Measurements from ENCODE around the gene COPE.
"Not testable (repeated sequence)": the region's sequence is repeated elsewhere in the genome, so short reads cannot be mapped to it uniquely, and the experiment has no call there.

The COPE gene

DNA sequence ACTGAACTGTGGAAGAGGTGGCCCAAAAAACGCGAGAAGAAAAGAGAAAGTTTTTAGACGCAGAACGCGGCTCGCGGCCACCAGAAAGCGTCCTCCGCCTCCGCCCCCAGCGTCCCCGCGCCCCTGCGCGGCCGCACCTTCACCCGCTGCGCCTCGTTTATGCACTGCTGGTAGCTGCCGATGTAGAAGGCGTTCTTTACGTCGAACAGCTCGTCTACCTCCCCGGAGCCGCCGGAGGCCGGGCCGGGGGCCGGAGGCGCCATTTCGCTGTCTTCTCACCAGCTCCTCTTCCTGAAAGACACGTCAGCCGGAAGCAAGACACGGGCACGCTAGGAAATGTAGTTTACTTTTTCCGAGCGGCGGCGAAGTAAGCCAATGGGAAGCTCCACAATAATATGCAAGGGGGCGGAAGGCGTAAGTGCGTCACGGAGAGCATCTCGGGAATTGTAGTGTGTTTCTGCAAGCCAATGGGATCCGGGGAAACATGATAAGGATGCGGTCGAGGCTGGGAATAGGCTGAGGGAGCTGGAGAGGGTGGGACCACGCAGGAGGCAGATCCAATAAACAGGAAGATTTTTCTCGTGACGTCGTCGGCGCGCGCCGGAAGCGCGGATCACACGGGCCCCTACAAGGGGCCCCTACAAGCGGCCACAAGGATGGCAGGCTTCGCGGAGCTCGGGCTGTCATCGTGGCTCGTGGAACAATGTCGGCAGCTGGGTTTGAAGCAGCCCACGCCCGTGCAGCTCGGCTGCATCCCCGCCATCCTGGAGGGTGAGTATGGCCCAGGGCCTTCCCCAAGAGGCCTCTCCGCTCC lies at the start of gene COPE, which contains the start of gene DDX49:
Gene COPE, minus strand, starts transcription at position 302 of the 814 bp plus-strand sequence. Its CDS starts 39 bp downstream, at position 263.
Gene DDX49, plus strand, starts transcription at position 630 of the 814 bp plus-strand sequence. Its CDS starts 27 bp downstream, at position 657.
- DNase-seq = peak; percentile 98

DNA sequence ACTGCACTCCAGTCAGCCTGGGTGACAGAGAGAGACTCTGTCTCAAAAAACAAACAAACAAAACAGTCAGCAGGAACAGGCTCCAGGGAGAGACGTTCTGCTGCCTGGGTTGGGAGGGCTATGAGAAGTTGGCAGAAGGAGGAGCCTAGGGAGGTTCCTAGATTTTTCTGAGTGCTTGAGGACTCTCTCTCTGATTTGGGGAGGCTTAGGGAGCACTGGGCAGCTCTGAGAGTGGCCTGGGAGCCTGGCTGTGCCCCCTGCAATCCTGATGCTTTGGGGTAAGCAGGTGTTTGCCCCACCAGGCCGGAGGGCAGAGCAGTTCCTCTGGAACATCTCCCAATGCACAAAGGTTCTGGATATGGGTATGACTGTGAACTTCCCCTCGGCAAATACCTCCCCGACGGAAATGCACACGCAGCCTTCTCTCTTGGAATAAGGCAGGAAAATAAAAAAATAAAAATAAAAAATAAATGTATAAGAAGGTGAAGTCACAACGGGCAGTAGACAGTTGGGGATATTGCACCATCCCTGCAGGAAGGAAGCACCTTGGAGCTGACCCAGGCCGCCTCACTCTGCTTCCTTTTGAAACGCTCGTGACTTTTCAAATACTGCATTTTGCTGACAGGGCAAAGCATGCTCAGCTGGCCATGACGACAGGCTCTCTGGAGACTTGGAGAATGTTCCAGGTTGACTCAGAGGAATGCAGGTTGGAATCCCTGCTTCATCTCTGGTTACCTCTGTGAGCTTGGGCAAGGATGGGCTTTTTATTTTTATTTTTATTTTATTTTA lies 48.4 kb upstream of the COPE start:
- DNase-seq = no peak

DNA sequence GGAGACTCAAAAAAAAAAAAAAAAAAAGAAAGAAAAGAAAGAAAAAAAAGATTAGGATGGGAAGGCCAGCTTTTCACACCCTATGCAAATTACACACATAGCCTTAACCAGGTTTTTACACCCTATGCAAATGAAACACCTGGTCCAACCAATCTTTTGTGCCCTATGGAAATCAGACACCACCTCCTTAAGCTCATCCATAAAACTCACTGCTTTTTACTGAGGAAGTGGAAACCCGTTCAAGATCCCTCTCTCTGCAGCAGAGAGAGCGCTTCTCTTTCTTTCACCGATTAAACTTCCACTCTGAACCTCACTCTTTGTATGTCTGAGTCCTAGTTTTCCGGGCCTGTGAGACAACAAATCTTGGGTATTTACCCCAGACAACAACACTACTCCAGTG lies 47.1 kb upstream of the COPE start:
- DNase-seq = no peak

DNA sequence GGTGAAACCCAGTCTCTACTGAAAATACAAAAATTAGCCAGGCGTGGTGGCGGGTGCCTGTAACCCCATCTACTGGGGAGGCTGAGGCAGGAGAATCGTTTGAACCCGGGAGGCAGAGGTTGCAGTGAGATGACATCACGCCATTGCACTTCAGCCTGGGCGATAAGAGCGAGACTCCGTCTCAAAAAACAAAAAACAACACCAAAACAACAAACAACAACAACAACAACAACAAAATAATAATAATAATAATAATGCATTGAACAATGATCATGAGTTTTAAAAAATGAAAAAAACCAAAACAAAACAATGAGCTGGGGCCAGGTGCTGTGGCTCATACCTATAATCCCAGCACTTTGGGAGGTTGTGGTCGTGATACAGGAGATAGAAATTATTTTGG lies 44.9 kb upstream of the COPE start:
- no peak for DNase-seq

DNA sequence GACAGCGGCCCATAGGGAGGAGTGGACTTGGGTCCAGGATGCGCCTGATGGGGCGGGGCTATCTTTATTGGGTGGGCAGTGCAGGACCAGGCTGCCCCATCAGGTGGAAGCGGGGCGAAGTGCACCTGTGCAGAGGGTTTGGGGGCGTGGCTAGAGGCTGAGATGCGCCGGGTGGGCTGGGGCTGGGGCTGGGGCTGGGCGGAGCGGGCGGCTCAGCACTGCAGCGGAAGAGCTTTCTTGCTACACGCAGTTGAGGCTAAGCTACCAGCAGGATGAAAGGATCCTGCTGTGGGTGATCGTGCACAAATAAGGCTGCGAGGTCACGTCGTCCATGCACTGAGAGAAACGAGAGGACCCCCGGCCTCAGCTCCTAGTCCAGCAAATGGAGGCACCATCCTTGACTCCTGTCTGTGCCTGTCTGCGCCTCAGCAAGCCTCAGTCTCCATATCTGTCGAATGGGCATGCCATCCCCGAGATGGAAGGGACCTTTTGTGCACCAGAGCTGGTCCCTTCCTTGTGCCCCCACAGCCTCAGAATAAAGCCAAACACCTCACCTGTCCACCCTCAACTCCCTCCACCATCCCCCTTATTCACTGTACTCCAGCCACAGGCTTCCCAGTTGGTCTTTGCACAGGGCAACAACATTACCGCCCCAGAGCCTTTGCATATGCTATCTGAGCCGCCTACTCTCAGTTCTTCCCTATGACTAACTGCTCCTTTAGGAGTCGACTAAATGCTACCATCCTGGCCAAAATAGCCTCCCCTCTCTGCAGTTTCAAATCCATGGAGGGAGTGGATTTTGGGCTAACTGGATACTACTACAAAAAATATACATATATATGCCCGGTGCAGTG lies 42.8 kb upstream of the COPE start:
- no peak for DNase-seq

DNA sequence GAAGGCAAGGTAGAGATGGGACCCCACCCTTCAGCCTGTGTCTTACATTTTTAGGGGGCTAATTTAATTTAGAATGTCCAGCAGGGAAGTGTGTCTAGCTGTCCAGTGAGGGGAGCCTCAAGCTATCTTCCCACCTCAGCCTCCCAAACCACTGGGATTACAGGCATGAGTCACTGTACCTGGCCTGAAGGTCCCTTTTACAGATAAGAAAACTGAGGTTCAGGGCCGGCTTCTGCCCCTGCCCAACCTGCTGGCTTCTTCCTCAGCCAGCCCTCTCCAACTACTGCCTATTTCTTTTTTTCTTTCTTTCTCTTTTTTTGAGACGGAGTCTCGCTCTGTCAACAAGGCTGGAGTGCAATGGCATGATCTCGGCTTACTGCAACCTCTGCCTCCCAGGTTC lies 41.2 kb upstream of the COPE start:
- no peak for DNase-seq

DNA sequence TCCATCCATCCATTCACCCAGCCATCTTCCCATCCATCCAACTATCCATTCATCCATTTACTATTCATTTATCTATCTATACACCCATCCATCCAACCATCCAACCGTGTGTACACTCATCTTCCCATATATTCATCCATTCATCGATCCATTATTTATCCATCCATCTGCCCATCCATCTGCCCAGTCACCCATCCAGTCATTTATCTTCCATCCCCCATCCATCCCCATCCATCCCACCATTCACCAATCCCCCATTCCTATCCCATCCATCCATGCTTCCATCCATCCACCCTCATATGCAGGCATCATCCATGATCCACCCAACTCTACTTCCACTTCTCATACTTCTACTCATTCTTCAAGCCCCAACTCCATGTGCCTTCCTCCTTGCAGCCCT lies 35.9 kb upstream of the COPE start:
- no peak for DNase-seq

DNA sequence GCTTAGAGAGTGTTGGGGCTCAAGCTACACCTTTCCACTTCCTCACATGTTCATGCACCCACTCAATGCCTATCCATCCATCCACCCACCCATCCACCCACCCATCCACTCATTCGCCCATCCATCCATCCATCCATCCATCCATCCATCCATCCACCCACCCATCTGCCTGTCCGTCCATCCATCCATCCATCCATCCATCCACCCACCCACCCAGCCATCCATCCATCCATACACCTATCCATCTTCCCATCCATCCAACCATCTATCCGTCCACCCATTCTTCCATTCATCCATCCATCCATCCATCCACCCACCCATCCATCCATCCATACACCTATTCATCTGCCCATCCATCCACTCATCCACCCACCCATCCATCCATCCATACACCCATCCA lies 34.9 kb upstream of the COPE start:
- no peak for DNase-seq

DNA sequence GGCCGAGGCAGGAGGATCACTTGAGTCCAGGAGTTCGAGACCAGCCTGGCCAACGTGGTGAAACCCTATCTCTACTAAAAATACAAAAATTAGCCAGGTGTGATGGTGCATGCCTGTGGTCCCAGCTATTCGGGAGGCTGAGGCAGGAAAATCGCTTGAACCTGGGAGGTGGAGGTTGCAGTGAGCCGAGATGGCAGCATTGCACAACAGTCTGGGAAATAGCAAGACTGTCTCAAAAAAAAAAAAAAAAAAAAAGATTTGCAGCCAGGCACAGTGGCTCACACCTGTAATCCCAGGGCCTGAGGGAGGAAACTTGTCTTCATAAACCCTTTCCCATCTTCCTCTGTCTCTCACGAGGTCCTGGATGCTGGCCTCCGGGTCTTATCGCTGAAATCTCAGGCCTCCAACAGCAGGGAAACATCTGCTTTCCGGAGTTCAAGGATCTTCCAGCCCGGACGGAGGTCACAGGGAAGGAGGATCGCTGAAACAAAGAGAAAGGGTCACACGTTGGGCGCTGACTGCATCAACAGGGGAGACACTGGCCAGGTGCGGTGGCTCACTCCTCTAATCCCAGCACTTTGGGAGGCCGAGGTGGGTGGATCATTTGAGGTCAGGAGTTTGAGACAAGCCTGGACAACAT lies 33.3 kb upstream of the COPE start:
- DNase-seq = not testable (repeated sequence)

DNA sequence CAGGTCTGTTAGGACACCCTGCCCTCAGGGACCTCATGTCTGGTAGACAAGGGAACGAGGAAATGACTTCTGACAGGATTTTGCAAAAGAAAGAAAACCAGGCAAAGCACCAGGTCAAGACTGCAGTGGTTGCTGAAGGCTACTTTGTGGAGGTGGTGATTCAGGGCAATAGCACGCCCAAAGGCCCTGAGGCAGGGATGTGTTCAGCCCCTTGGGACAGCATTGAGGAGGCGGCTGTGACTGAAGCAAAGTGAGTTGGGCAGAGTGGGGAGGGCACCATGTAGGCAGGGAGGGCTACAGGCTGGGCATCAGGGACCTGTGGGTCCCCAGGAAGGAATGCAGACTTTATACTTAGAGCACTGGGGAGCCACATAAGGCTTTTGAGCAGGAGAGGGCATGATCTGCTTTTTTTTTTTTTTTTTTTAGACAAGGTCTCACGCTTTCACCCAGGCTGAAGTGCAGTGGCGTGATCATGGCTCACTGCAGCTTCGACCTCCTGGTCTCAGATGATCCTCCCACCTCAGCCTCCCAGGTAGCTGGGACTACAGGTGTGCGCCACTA lies 32.6 kb upstream of the COPE start:
- DNase-seq = no peak

DNA sequence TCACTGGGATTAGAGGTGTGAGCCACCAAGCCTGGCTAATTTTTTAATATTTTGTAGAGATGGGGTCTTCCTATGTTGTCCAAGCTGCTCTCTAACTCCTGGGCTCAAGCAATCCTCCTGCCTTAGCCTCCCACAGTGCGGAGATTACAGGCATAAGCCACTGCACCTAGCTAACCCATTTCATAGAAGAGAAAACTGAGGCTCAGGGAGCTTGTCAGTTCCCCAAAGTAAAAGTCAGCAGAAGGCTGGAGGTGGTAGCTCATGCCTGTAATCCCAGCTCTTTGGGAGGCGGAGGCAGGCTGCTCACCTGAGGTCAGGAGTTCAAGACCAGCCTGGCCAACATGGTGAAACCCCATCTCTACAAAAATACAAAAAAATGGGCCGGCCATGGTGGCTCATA lies 30.7 kb upstream of the COPE start:
- DNase-seq = no peak

DNA sequence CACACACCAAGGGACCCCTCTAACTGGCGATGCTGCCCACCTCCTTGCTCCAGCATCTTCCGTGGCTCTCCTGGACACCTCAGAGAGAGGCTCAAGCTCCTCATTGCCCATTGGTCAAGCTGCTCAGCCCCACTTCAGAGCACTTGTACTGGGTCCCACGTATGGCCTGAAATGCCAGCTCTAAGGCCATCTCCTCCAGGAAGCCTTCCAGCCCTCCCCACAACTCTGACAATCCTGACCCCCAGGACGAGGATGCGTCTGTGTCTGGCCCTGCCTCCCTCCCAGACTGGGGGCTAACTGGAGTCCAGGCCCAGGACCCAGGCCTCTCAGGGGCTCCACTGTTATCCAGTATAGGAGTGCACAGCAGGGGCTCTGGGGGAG lies 29.8 kb upstream of the COPE start:
- DNase-seq = no peak

DNA sequence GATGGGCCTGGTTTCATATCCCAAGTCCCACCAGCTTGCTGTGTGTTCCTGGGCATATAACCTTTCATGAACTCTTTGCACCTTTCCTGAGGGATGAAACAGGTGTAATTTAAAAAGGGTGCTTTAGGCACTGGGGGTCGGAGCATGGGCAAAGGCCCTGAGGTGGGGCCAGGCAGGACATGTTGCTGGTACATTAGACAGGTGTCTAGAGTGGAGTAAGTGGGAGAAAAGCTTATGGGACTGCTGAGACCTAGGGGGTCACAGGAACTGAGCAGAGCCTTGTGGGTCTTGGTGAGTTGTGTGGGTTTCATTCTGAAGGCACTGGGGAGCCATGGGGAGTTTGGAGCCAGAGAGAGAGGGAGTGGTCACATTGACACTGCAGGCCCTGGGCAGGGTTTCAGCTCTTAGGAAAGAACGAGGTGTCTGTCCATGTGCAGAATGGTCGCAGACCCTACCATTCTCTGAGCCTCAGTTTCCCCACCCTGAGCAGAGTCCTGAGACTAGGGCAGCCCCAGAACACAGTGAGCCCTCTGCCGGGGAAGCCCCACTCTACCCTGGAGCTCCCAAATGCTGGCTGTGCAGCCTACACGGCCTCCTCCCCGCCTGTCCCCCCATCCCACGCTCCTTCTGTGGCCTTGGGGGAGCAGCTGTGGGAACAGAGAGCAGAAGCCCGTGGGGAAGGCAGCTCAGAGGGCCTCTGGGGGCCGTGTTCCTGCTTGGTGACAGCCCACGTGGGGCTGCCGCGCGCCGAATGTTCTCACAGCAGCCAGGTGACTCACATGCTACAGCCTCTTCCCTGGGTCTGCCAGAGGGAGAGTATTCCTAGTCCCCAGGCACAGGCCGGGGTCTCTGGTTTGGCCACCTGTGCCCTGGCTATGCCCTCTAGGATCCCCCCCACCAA lies 29.1 kb upstream of the COPE start:
- DNase-seq = no peak

DNA sequence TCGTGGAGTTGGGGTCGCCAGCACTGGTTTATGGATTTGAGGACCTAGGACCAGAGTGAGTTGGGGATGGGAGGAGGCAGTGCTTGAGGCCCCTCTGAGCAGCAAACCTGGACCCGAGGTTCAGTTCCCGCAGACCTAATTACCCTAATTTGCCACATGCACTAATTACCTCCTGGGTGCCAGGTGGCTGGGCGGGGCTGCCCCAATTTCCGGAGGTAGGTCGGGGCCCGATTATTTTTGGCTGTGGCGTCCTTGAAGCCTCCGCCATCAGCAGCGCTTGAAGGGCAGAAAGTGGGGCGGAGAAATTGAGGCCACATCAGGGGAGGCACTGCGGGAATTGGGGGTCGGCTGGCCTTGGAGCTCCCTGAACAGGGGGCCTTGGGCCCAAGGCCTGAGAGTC lies 27.7 kb upstream of the COPE start:
- no peak for DNase-seq

DNA sequence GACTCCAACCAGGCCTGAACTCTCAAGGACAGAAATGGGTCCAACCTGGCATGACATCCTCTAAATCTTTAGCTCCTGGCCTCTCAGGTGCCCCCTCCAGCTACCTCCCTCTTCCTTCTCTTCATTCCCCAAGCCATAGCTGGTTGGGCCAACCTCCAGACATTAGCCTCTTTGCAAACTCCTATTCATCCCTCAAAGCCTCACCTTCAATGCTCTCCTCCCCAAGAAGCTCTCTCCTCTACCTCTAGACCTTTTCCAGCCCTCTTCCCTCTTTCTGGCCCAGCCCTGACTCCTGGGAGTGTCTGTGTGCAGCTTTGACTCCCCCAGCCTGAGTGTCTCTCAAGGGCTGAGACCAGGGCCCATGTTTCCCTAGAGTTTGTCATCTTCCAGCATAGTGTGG lies 27.1 kb upstream of the COPE start:
- no peak for DNase-seq

DNA sequence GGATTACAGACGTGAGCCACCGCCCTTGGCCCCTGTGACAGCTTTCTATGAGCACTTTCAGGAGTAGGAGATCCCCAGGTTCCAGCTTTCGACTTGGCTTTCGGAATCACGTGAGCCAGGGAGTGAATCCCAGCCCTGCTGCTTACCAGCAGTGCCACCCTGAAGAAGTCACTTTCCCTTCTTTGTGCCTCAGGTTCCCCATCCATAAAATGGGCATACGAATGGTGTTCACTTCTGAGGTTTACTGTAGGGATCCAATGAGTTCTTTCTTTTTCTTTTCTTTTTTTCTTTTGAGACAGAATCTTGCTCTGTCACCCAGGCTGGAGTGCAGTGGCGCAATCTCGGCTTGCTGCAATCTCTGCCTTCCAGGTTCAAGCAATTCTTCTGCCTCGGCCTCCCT lies 26.1 kb upstream of the COPE start:
- no peak for DNase-seq

DNA sequence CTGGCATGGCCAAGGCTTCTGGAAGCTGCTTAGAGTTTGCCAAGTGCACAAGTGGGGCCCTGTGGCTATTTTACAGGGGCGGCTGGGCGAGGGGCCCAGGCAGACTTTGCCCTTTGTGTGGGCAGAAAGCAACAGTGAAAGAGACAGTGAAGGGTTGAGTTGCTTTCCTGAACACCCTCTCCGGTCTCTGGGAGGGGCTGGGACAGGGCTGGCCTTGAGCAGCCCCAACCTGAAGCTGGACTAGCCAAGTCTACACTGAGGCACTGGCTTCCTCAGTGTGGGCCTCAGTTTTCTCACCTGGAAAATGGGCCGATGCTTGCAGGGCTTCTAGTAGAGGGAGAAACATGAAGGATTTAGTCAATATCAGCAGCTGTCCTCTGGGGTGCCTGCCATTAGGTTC lies 24.3 kb upstream of the COPE start:
- no peak for DNase-seq

DNA sequence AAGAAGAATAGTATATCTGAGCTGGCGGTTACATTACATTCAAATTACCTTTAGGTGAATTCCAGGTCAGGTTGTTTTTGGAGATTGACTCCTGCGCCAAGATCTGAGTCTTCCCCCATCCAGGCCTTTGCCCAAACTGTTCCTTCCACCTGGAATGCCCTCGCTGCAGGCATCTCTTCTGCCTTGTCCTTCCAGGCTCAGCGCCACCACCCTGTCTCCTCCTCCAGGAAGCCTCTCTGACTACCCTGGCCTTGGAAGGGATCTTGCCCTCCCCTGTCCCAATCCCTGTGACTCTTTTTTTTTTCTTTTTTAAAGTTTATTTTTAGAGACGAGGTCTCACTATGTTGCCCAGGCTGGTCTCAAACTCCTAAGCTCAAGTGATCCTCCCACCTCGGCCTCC lies 23.5 kb upstream of the COPE start:
- no peak for DNase-seq

DNA sequence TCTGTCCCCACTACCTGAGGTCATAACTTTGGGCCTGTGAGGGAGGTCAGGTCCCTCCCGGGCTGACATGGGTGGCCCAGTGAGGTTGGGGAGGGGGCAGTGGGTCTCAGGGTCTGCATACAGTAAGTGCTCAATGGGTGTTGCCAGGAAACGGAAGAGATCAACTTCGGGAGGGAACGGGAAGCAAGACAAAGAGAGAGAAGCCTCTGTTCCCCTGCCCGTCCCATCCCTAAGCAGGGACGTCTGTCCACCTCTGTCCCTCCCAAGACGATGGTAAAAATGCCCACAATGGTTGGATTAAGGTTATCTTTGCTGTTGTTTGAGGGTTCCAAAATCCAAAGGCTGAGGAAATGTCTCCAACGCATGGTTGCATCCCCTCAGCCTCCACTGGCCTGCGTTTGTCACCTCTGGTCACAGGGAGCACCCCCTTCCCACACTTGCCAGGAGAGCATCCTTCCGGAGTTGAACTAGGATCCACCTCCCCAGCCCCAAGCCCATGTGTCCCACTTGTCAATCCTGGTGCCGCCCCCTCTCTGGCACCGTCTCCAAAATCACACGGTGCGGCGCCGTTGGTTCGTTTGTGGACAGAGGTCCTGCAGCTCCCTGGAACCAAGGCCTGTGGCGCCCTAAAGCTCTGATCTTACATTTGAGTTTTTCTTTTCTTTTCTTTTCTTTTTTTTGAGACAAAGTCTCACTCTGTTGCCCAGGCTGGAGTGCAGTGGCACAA lies 22.6 kb upstream of the COPE start:
- no peak for DNase-seq

DNA sequence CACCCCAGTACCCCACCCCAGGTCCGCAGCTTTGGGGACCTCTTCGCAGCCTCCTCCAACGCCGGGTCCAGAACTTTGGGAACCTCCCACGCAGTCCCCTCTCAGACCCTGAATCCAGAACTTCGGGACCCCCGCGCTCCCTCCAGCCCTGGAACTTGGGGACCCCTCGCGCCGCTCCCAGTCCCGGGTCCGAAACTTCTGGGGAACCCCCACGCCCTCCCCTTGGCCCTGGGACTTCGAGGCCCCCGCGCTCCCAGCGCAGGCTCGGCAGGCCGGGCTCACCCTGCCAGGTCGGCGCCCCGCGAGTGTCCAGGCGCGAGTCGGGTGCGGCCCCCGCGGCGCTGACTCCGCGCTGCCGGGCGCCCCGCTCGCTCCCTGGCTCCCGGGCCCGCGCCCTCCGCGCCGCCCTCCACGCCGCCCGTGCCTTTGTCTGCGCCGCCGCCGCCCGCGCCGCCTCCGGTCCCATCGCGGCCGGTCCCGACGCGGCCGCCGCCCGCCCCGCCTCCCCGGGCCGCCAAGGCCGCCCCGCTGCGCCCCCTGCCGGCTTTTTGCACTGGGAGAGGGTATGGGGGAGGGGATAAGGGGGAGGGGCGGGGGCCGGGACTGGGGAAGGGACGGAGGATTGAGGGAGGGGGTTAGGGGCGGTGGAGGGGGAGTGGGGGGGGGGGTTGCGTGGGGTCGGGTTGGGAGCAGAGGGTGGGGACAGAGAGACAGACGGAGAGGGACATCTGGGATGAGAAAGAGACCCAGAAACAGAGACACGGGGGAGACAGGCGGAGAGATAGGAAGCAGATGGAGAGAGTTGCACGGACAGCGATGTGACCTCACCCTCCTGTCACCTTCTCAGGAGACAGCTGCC lies 21.8 kb upstream of the COPE start, which contains the start of gene HOMER3:
Gene HOMER3, minus strand, starts transcription at position 449 of the 859 bp plus-strand sequence. CDS start 2,235 bp downstream, outside the sequence.
- peak; percentile 76 for DNase-seq

All from activated CD4-positive, alpha-beta T cell treated with anti-CD3 and anti-CD28 coated beads, Interleukin-2, amount 50 U/mL, for 1 hour (primary cell).